ENCODE results near the gene BCORL1. TPM values are rescaled to one million over a fixed set of nuclear protein-coding genes. Genes with fewer than 3 reads are reported as not detected.

BCORL1 gene
- total and polyA plus RNA-seq, 2 of the 8 experiments (the other 6 are each of a cell fraction or from before 2014, with no cell fraction given) = 1.4 to 6.2 TPM

DNA sequence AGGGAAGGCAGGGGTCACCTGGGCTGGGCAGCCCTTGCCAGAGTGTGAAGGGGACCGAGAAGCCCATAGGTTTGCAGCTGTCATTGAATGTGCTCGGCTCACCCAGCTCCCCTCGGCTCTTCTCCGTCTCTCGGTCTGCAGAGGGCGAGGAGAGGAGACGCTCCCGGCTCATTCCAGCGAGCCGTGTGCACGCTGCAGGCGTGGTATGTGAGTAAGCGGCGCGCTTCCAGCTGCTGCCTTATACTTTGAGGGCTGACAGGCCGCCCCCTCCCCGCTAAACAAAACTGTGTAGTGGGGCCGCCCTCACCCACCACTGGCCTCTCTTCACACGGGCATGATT, 23.0 kb upstream of the BCORL1 start (continued):
- TF ChIP-seq KDM4A (IDR thresholded peaks at IDR 0.05; ENCODE audit: low read depth, low read length, severe bottlenecking) (no peak), JUN (IDR thresholded peaks at IDR 0.05; ENCODE audit: low read depth, low read length) (no peak)
- TF ChIP-seq, protein P1, sequence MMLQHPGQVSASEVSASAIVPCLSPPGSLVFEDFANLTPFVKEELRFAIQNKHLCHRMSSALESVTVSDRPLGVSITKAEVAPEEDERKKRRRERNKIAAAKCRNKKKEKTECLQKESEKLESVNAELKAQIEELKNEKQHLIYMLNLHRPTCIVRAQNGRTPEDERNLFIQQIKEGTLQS (IDR thresholded peaks at IDR 0.05; ENCODE audit: insufficient read depth, low read depth, low read length) = no peak
